ENCODE data around the gene CENPM.

CENPM gene

GRCh38 chr22:41931701-41932269 lies 15.2 kb downstream of the CENPM start:
- DNase-seq (ENCODE audit: low read depth), result no peak

- DNase-seq (ENCODE audit: low read depth), result no peak
Observed at GRCh38 chr22:41929418-41929810, 17.5 kb downstream of the CENPM start.

GRCh38 chr22:41928593-41929417 lies 18.1 kb downstream of the CENPM start:
- DNase-seq (ENCODE audit: low read depth), result no peak

GRCh38 chr22:41927813-41928212 lies 19.1 kb downstream of the CENPM start:
- DNase-seq (ENCODE audit: low read depth), result no peak

GRCh38 chr22:41925783-41926460 lies 21.0 kb downstream of the CENPM start:
- DNase-seq (ENCODE audit: low read depth), result peak; percentile 53

- no peak for DNase-seq (ENCODE audit: low read depth)
Observed at GRCh38 chr22:41923595-41924276, 23.2 kb downstream of the CENPM start.

GRCh38 chr22:41922940-41923594 lies 23.9 kb downstream of the CENPM start:
- no peak for DNase-seq (ENCODE audit: low read depth)

- no peak for DNase-seq (ENCODE audit: low read depth)
Observed at GRCh38 chr22:41922328-41922727, 24.6 kb downstream of the CENPM start.

GRCh38 chr22:41920271-41920976 lies 26.5 kb downstream of the CENPM start:
- no peak for DNase-seq (ENCODE audit: low read depth)

GRCh38 chr22:41919357-41920224 lies 27.4 kb downstream of the CENPM start:
- DNase-seq (ENCODE audit: low read depth), result no peak

GRCh38 chr22:41917903-41918791 lies 28.8 kb downstream of the CENPM start:
- no peak for DNase-seq (ENCODE audit: low read depth)

GRCh38 chr22:41917375-41917902 lies 29.5 kb downstream of the CENPM start:
- no peak for DNase-seq (ENCODE audit: low read depth)

GRCh38 chr22:41916745-41917358 lies 30.1 kb downstream of the CENPM start:
- no peak for DNase-seq (ENCODE audit: low read depth)

- DNase-seq (ENCODE audit: low read depth), result no peak
Observed at GRCh38 chr22:41915786-41916493, 31.0 kb downstream of the CENPM start.

GRCh38 chr22:41915035-41915785 lies 31.7 kb downstream of the CENPM start, which contains the start of gene SHISA8:
SHISA8 (minus strand) TSS chr22:41915074; CDS start chr22:41914667, 407 bp downstream.
- DNase-seq (ENCODE audit: low read depth), result no peak

- DNase-seq (ENCODE audit: low read depth), result no peak
Observed at GRCh38 chr22:41914611-41915034, 32.3 kb downstream of the CENPM start.
